Pancreas (tissue), 10 donors: Measurements from ENCODE around the gene ARHGAP6. TPM values are rescaled to one million over a fixed set of nuclear protein-coding genes. Genes with fewer than 3 reads are reported as not detected.

Experiments used
- ATAC-seq, 4 donors: fragments of 200-7000 bp; cut with Tn5 transposase; one replicate each; pipeline versions ENCODE4 v1.8.0 to v1.9.1; 2020; ENCODE audit warnings: mild to moderate bottlenecking in 4 of 4, moderate library complexity in 4 of 4
- DNase-seq, 6 donors: peaks; one replicate each; pipeline ENCODE4 v3.0.0-alpha.2; 2020
- FAIRE-seq: peaks from 2 replicates; lab custom pipeline; 2012; peaks lifted over from hg19 to GRCh38; lab: Jason Lieb, UNC
- H3K27ac ChIP-seq, 4 donors: fragments of 200-600 bp; sonication (generic); 1 replicate in 3 of 4; 2 replicates in 1 of 4; pipeline versions ENCODE4 v1.5.0 to v1.8.0; 2020
- H3K27me3 ChIP-seq, 4 donors: fragments of 200-600 bp; one replicate each; pipeline ENCODE4 v1.8.0; 2021
- H3K36me3 ChIP-seq, 3 donors: fragments of 200-600 bp; sonication (generic) in 1 of 3; one replicate each; pipeline versions ENCODE4 v1.5.0 to v1.8.0; 2020 to 2021
- H3K4me1 ChIP-seq, 3 donors: fragments of 200-600 bp; one replicate each; pipeline ENCODE4 v1.8.0; 2021
- H3K4me3 ChIP-seq, 4 donors: fragments of 200-600 bp; sonication (generic) in 2 of 4; one replicate each; pipeline versions ENCODE4 v1.5.0 to v1.8.0; 2020 to 2021
- H3K9me3 ChIP-seq, 4 donors: fragments of 200-600 bp; one replicate each; pipeline ENCODE4 v1.8.0; 2021
- WGBS, 2 donors: extraction: QIAGEN DNeasy Blood & Tissue Kit; methylation state at CpG; one replicate each; pipeline ENCODE4 v1.1.7; 2013; 5-methylcytosine and 5-hydroxymethylcytosine counted together
- intact Hi-C, 3 donors: fragments of 100-400 bp; cut with DNase I; formaldehyde crosslinking; loops; one replicate each; pipeline versions ENCODE4 v1.11.1 to v1.14.2; 2022
- polyA plus RNA-seq, 2 donors: library from polyadenylated mRNA; stranded (reverse); fragments of 200-250 nt; gene quantifications; one replicate each; pipeline ENCODE4 v1.2.3, GENCODE V29; 2013
- total RNA-seq, 6 donors: library from RNA; stranded (reverse); fragmentation: NEBNext Ultra II Directional in 4 of 6; extraction: Animal tissue kit (Norgen Biotek cat#: 25700) in 4 of 6; gene quantifications; one replicate each; pipeline versions ENCODE4 v1.2.1 to v1.2.4, GENCODE V29; 2021 to 2023
- TF ChIP-seq, protein P1 (sequence below), 4 donors: fragments of 200-600 bp; sonication (generic) in 3 of 4; IDR thresholded peaks; one replicate each; pipeline versions ENCODE4 v1.5.0 to v1.8.0; 2021; ENCODE audit warnings: antibody characterized with exemption in 4 of 4
- donor health status: healthy with polysubstance abuse.
- donor health status: DM: no; HTN: no; CAD: no; lungs with moderate emphysema.
- donor health status: DM: no; HTN: no; CAD: no.
- donor health status: control.
- donor health status: control.
- donor health status: Bipolar disorder and iron deficiency.
- donor health status: DM: yes; HTN: yes; CAD: no.
- donor health status: DM: no; HTN: no; CAD: no.
- donor health status: DM: no; HTN: no; CAD: no.
- donor health status: DM: yes; HTN: yes; CAD: no.

The ARHGAP6 gene
- total and polyA plus RNA-seq, 8 donors, result 0.79 to 3.3 (median 1.1) TPM

DNA sequence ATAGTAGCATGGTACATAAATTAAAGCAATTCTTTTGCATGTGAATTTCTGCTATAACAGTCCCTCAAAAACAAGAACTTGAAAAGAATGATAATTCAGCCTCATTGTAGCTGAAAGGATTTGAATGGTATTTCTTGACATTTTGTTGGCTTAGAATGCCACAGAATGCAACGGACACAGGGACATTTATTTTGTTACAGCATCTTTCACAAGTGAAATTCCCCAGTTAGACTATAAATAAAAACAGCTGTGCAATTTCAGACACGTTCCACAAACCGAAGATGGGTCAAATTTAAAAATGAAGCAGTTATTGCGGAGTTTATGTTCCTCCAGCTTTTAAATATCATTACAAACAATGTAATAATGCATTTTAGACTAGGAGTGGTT, 455.3 kb downstream of the ARHGAP6 start:
- Histone ChIP-seq H3K4me1 (no peaks in the 10 kb centered on the region), H3K36me3 (no peaks in the 10 kb centered on the region), H3K27me3 (peaks cover 0 to 3% (median 0%) of the 10 kb centered on the region in 4 donors), H3K9me3 (no peaks in the 10 kb centered on the region), H3K4me3 (no peak overlapping the region), H3K27ac (no peak overlapping the region)
- ATAC-seq (no peak), FAIRE-seq (no peak), DNase-seq (no peak)
- intact Hi-C loops, result no loop called here
- TF ChIP-seq, protein P1, sequence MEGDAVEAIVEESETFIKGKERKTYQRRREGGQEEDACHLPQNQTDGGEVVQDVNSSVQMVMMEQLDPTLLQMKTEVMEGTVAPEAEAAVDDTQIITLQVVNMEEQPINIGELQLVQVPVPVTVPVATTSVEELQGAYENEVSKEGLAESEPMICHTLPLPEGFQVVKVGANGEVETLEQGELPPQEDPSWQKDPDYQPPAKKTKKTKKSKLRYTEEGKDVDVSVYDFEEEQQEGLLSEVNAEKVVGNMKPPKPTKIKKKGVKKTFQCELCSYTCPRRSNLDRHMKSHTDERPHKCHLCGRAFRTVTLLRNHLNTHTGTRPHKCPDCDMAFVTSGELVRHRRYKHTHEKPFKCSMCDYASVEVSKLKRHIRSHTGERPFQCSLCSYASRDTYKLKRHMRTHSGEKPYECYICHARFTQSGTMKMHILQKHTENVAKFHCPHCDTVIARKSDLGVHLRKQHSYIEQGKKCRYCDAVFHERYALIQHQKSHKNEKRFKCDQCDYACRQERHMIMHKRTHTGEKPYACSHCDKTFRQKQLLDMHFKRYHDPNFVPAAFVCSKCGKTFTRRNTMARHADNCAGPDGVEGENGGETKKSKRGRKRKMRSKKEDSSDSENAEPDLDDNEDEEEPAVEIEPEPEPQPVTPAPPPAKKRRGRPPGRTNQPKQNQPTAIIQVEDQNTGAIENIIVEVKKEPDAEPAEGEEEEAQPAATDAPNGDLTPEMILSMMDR (IDR thresholded peaks at IDR 0.05), result no peak
- WGBS, 2 donors, result 61 to 62% methylated on average over 4 of the region's 4 CpGs

- intact Hi-C loops, result no loop called here
- ATAC-seq, result no peak
- TF ChIP-seq, protein P1 (IDR thresholded peaks at IDR 0.05), result no peak
- Histone ChIP-seq H3K4me3 (no peak overlapping the region), H3K36me3 (no peaks in the 10 kb centered on the region), H3K27ac (no peak overlapping the region), H3K9me3 (no peaks in the 10 kb centered on the region), H3K4me1 (no peaks in the 10 kb centered on the region), H3K27me3 (peaks cover 0 to 6% (median 0%) of the 10 kb centered on the region in 4 donors)
- DNase-seq, result no peak
- WGBS, 2 donors, result 68 to 75% methylated on average over 2 of the region's 2 CpGs
- FAIRE-seq, result no peak
These were observed 455.8 kb downstream of the ARHGAP6 start for GRCh38 chrX:11209798-11210414.

DNA sequence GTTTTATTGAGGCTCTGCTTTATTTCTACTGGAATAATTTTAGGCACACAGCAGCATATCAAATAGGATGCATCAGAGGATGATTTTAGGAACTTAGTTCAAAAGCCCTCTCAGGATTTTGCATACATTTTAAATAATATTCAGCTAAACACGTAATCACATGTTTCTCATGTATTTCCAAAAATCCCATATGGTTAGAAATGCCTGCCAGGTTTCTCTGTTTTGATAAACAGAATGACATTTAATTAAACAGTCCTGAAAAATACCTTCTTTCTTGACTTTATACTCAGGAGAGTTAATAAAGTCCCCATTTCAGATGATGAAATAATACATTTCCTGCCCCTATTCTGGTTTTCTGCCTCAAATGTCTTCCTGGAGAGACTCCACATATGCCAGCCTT, 459.0 kb downstream of the ARHGAP6 start:
- H3K27ac ChIP-seq, result no peak overlapping the region
- H3K4me1 ChIP-seq, result no peaks in the 10 kb centered on the region
- intact Hi-C loops, result no loop called here
- DNase-seq (no peak), ATAC-seq (no peak), FAIRE-seq (no peak)
- H3K9me3 ChIP-seq, result no peaks in the 10 kb centered on the region
- no peaks in the 10 kb centered on the region for H3K36me3 ChIP-seq
- WGBS, 2 donors, result 64 to 83% methylated on average over 1 of the region's 1 CpG
- H3K4me3 ChIP-seq, result no peak overlapping the region
- TF ChIP-seq, protein P1 (IDR thresholded peaks at IDR 0.05), result no peak
- H3K27me3 ChIP-seq, result peaks cover 0 to 6% (median 0%) of the 10 kb centered on the region in 4 donors

- Histone ChIP-seq H3K9me3 (no peaks in the 10 kb centered on the region), H3K4me3 (no peak overlapping the region), H3K27me3 (peaks cover 0 to 6% (median 0%) of the 10 kb centered on the region in 4 donors), H3K36me3 (no peaks in the 10 kb centered on the region), H3K27ac (no peak overlapping the region), H3K4me1 (no peaks in the 10 kb centered on the region)
- 38 to 59% methylated on average over 4 of the region's 4 CpGs for WGBS, 2 donors
- TF ChIP-seq, protein P1 (IDR thresholded peaks at IDR 0.05), result no peak
- intact Hi-C loops, result no loop called here
- ATAC-seq (no peak), DNase-seq (no peak), FAIRE-seq (no peak)
These were observed 459.9 kb downstream of the ARHGAP6 start for GRCh38 chrX:11205796-11206195.

GRCh38 chrX:11197671-11198070, 468.0 kb downstream of the ARHGAP6 start:
- 18 to 20% methylated on average over 1 of the region's 1 CpG for WGBS, 2 donors
- no peak for ATAC-seq
- peak; percentile 49 for FAIRE-seq

More at GRCh38 chrX:11197671-11198070, 468.0 kb downstream of the ARHGAP6 start:
- Histone ChIP-seq H3K4me3 (no peak overlapping the region), H3K9me3 (no peaks in the 10 kb centered on the region), H3K4me1 (no peaks in the 10 kb centered on the region), H3K27me3 (peaks cover 0 to 8% (median 2%) of the 10 kb centered on the region in 4 donors), H3K36me3 (no peaks in the 10 kb centered on the region), H3K27ac (no peak overlapping the region)
- DNase-seq, result no peak
- TF ChIP-seq, protein P1 (IDR thresholded peaks at IDR 0.05), result no peak
- intact Hi-C loops, result no loop called here
